Lower leg skin (tissue), 3 donors: ENCODE data around the gene GNG7.

ENCODE experiments used
- POLR2A ChIP-seq, 2 donors: fragments of 450-650 bp; IDR thresholded peaks; one replicate each; pipeline ENCODE4 v1.6.1; 2016 to 2017; ENCODE audit warnings: antibody characterized with exemption in 2 of 2, mild to moderate bottlenecking in 1 of 2, moderate library complexity in 1 of 2
- TF ChIP-seq, protein P1 (sequence below), 3 donors: fragments of 450-650 bp; IDR thresholded peaks; one replicate each; pipeline ENCODE4 v1.5.1; 2016; ENCODE audit warnings: antibody characterized with exemption in 3 of 3, mild to moderate bottlenecking in 3 of 3, moderate library complexity in 2 of 3

DNA sequence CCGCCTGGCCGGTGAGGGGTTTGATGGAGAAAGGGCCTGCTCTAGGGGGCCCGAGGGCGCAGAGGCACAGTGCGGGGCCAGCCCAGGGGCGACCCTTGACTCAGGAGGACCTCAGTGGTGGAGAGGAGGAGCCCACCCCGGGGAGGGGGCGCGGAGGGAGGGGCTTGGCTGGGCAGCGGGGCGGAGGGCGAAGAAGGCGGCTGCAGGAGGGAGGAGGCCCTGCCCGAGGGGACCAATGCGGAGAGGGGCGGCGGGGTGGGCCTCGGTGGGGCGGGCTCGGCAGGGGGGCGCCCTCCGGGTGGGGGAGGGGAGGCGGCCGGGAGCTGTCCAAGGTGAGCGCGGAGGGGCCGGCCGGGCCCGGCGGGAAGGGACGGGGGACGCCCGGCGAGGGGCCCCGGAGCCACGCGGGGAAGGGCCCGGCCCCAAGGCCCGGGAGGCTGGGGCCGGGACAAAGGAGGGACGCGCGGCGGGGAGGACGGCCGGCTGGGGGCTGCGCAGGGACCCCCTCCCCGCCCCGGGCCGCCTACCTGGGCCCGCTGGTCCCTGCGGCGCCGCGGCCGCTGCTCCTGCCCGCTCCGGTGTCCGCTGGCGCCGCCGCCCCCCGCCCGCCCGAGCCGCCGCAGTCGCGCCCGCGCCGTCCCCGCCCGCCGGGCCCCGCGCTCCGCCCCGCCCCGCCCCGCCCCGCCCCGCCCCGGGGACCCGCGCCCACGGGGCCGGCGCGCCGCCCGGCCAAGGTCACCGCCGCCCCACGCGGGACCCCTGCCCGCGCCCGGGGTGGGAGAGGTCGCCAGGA lies 18.5 kb upstream of the GNG7 start, which contains the start of gene DIRAS1:
- TF ChIP-seq, protein P1, sequence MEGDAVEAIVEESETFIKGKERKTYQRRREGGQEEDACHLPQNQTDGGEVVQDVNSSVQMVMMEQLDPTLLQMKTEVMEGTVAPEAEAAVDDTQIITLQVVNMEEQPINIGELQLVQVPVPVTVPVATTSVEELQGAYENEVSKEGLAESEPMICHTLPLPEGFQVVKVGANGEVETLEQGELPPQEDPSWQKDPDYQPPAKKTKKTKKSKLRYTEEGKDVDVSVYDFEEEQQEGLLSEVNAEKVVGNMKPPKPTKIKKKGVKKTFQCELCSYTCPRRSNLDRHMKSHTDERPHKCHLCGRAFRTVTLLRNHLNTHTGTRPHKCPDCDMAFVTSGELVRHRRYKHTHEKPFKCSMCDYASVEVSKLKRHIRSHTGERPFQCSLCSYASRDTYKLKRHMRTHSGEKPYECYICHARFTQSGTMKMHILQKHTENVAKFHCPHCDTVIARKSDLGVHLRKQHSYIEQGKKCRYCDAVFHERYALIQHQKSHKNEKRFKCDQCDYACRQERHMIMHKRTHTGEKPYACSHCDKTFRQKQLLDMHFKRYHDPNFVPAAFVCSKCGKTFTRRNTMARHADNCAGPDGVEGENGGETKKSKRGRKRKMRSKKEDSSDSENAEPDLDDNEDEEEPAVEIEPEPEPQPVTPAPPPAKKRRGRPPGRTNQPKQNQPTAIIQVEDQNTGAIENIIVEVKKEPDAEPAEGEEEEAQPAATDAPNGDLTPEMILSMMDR (IDR thresholded peaks at IDR 0.05), result no peak
- TF ChIP-seq POLR2A (IDR thresholded peaks at IDR 0.05), result no peak
